Measurements from ENCODE around the gene ZNF248.

The ZNF248 gene

DNA sequence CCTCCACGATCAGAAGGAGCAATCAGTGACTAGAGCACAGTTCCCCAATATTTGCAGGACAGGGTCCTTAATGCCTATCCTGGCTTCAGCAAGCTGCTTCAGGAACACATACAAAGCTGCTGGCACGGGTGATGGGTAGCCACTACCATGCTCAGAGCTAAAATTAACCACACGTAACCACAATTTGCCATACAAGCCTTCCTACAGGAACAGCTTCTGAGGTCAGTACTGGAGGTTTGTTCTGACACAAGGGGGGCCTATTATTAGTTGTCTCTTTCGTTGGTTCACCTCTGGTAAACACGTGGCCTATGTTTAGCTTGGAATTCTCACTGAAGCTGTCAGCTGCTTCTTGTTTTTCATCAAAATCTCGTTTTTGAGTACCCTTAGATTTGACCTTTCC, 41.1 kb downstream of the ZNF248 start:
- no peak overlapping the region for H3K4me3 ChIP-seq (ENCODE audit: low read depth, low read length)
- H3K36me3 ChIP-seq (ENCODE audit: control insufficient read depth, insufficient read depth, low read length), result no peaks in the 10 kb centered on the region
- H3K9me3 ChIP-seq (ENCODE audit: control insufficient read depth, insufficient read depth, low read length), result peaks cover 18% of the 10 kb centered on the region

DNA sequence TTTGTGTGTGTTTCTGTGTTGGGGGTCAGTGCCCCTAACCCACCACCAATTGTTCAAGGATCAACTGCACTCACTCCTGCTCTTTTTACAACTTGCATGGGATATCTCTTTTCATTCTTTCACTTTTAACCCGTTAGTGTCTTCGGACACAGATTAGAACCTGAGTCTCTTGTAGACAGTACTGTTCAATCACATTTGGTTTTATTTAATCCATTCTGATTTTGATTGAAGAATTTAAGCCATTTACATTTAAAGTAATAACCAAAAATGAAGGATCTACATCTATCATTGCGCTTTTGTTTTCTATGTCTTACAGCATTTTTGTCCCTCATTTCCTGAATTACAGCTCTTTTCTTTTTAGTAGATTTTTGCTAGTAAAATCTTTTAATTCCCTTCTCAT, 43.6 kb downstream of the ZNF248 start:
- no peaks in the 10 kb centered on the region for H3K27me3 ChIP-seq (ENCODE audit: control insufficient read depth, insufficient read depth, low read length)
- H3K36me3 ChIP-seq (ENCODE audit: control insufficient read depth, insufficient read depth, low read length), result no peaks in the 10 kb centered on the region
- no peak overlapping the region for H3K4me3 ChIP-seq (ENCODE audit: low read depth, low read length)
- no peak overlapping the region for H3K9ac ChIP-seq (ENCODE audit: low read depth, low read length)
- no peaks in the 10 kb centered on the region for H3K4me1 ChIP-seq (ENCODE audit: control insufficient read depth, insufficient read depth, low read length)
- peaks cover 17% of the 10 kb centered on the region for H3K9me3 ChIP-seq (ENCODE audit: control insufficient read depth, insufficient read depth, low read length)

More for the DNA sequence above, 41.1 kb downstream of the ZNF248 start:
- Histone ChIP-seq H3K9ac (ENCODE audit: low read depth, low read length) (no peak overlapping the region), H3K4me1 (ENCODE audit: control insufficient read depth, insufficient read depth, low read length) (no peaks in the 10 kb centered on the region), H3K27me3 (ENCODE audit: control insufficient read depth, insufficient read depth, low read length) (no peaks in the 10 kb centered on the region)

DNA sequence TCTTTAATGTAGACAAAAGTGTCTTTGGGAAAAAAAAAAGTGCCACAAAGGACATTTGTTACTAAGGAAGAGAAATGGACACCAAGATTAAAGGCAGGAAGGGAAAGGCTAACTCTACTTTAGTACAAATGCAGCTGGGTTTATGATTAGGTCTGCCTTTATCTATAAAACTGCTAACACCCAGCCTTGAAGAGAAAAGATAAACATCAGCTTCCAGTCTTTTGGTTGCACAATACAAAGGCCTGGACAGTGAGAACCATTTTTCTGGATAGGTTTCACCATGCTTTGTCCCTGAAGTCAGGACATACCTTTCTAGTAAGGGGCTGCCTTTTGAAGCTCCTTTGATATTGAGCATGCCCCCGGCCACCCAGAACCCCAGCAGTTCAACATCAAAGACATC, 45.1 kb downstream of the ZNF248 start:
- Histone ChIP-seq H3K9me3 (ENCODE audit: control insufficient read depth, insufficient read depth, low read length) (peaks cover 17% of the 10 kb centered on the region), H3K4me1 (ENCODE audit: control insufficient read depth, insufficient read depth, low read length) (no peaks in the 10 kb centered on the region), H3K4me3 (ENCODE audit: low read depth, low read length) (no peak overlapping the region), H3K27me3 (ENCODE audit: control insufficient read depth, insufficient read depth, low read length) (no peaks in the 10 kb centered on the region), H3K36me3 (ENCODE audit: control insufficient read depth, insufficient read depth, low read length) (no peaks in the 10 kb centered on the region), H3K9ac (ENCODE audit: low read depth, low read length) (no peak overlapping the region)

DNA sequence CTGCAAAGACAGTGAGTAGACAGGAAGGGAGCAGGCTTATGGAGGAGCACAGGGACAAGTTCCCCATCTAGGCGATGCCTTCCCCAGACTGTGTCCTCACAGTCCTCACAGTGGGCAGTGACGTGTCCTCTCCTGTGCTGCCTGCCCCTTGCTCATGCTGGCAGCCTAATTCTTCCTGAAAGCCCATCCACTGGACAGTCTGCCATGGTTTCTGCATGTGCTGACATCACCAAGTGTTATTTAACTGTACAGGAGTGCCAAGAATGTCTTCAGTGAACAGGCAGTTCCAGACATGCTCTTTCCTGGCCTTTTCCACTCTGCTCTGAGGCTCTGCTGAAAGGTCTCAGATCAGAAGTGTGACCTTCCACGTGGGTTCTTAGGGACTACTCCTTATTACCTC, 54.1 kb downstream of the ZNF248 start:
- Histone ChIP-seq H3K4me3 (ENCODE audit: low read depth, low read length) (no peak overlapping the region), H3K27me3 (ENCODE audit: control insufficient read depth, insufficient read depth, low read length) (no peaks in the 10 kb centered on the region), H3K9ac (ENCODE audit: low read depth, low read length) (no peak overlapping the region), H3K4me1 (ENCODE audit: control insufficient read depth, insufficient read depth, low read length) (no peaks in the 10 kb centered on the region), H3K9me3 (ENCODE audit: control insufficient read depth, insufficient read depth, low read length) (peaks cover 12% of the 10 kb centered on the region), H3K36me3 (ENCODE audit: control insufficient read depth, insufficient read depth, low read length) (no peaks in the 10 kb centered on the region)

DNA sequence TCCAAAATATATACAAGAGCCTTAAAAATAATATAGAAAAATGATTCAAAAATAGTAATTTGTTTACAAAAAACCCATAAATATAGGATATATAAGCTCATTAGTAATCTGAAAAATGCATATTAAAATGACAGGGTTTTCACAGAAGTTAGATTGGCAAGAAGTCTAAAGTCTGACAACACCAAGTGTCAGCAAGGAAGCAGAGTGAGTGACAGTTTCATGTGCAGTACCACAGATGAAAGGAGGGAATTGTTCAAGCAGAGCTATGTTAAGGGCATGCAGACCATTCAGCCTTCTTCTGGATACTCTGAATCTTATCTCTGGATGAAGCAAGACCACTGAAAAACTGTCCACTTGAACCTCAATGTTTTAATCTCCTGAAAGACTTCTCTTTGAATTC, 55.9 kb downstream of the ZNF248 start:
- H3K36me3 ChIP-seq (ENCODE audit: control insufficient read depth, insufficient read depth, low read length), result no peaks in the 10 kb centered on the region
- H3K9ac ChIP-seq (ENCODE audit: low read depth, low read length), result no peak overlapping the region
- H3K9me3 ChIP-seq (ENCODE audit: control insufficient read depth, insufficient read depth, low read length), result peaks cover 12% of the 10 kb centered on the region
- H3K4me1 ChIP-seq (ENCODE audit: control insufficient read depth, insufficient read depth, low read length), result no peaks in the 10 kb centered on the region
- H3K27me3 ChIP-seq (ENCODE audit: control insufficient read depth, insufficient read depth, low read length), result no peaks in the 10 kb centered on the region
- H3K4me3 ChIP-seq (ENCODE audit: low read depth, low read length), result no peak overlapping the region

DNA sequence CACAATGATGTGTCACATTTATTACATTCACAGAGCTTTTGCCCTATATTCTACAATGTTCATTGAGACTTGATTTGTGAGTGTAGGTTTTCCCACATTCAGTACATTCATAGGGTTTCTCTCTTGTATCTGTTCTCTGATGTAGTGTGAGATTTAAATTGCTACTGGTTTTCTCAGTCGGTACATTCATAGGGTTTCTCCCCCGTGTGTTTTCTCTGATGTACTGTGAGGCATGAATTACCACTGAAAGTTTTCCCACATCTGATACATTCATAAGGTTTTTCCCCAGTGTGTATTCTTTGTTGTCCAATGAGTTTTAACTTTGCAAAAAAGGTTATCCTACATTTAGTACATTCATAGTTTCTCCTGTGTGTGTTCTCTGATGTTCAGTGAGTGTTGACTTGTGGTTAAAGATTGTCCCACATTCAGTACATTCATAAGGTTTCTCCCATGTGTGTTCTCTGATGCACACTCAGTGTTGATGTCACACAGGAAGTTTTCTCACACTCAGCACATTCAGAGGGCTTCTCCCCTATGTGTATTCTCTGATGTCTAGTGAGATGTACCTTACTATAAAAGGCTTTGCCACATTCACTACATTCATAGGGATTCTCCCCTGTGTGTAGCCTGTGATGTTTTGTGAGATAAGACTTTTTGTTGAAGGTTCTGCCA, 63.0 kb downstream of the ZNF248 start:
- H3K36me3 ChIP-seq (ENCODE audit: control insufficient read depth, insufficient read depth, low read length), result no peaks in the 10 kb centered on the region
- no peak overlapping the region for H3K4me3 ChIP-seq (ENCODE audit: low read depth, low read length)
- H3K9ac ChIP-seq (ENCODE audit: low read depth, low read length), result no peak overlapping the region
- H3K4me1 ChIP-seq (ENCODE audit: control insufficient read depth, insufficient read depth, low read length), result no peaks in the 10 kb centered on the region
- H3K27me3 ChIP-seq (ENCODE audit: control insufficient read depth, insufficient read depth, low read length), result no peaks in the 10 kb centered on the region
- H3K9me3 ChIP-seq (ENCODE audit: control insufficient read depth, insufficient read depth, low read length), result peaks cover 5% of the 10 kb centered on the region

DNA sequence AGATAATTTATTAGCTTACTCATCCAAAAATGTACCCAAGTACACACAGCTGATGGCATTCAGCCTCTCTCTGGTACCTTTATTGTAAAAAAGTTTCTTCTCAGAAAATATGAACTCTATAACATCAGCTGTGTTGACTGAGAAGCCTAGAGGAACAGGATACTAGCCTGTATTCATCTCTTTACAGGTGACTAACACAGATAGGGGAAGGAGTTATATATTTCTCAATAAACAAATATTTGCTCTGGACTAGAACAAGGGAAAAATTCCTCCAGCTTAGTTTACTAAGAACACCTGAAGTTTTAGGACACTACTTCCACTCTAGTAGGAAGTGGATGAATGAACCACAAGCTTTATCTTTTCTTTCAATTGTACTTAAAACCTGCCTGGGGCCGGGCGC, 67.8 kb downstream of the ZNF248 start:
- Histone ChIP-seq H3K27me3 (ENCODE audit: control insufficient read depth, insufficient read depth, low read length) (no peaks in the 10 kb centered on the region), H3K4me1 (ENCODE audit: control insufficient read depth, insufficient read depth, low read length) (no peaks in the 10 kb centered on the region), H3K9me3 (ENCODE audit: control insufficient read depth, insufficient read depth, low read length) (peaks cover 12% of the 10 kb centered on the region), H3K9ac (ENCODE audit: low read depth, low read length) (no peak overlapping the region), H3K36me3 (ENCODE audit: control insufficient read depth, insufficient read depth, low read length) (no peaks in the 10 kb centered on the region), H3K4me3 (ENCODE audit: low read depth, low read length) (no peak overlapping the region)

DNA sequence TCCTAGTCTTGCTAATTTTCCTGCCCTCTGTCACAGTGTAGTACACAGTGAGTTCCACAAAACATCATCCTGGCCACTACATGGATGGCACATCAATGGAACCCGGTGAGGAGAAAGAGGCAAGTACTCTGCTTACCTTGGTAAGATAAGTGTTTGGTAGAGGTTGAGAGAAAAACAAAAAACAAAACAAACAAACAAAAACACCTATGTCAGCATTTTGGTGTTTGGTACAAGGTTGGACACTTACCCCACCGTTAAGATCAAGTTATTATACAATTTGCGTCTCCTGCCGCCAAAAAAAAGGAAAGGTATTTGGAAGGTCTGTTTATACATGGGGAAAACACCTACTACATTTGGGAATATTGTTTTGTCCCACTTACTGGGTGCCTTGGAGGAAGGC, 72.7 kb downstream of the ZNF248 start:
- Histone ChIP-seq H3K9me3 (ENCODE audit: control insufficient read depth, insufficient read depth, low read length) (peaks cover 23% of the 10 kb centered on the region), H3K36me3 (ENCODE audit: control insufficient read depth, insufficient read depth, low read length) (no peaks in the 10 kb centered on the region)

DNA sequence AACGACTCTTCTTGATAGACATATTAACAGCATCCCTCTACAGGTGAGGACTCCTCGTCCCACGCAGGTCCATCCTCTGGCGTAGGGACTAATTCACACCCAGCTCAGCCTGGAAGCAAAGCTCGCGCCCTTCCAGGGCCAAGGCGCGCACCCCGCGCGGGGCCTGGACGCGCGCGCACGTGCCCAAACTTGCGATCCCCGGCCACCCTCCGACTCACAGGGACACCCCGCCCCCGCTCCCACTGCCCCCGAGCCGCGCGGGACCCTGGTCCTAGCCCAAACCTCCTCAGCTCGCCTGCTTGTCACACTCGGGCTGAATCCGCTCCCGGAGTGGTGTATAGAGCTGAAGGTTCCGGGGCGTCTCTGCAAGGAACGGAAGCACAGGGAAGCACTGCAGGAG, 76.9 kb downstream of the ZNF248 start:
- Histone ChIP-seq H3K4me1 (ENCODE audit: control insufficient read depth, insufficient read depth, low read length) (no peaks in the 10 kb centered on the region), H3K4me3 (ENCODE audit: low read depth, low read length) (no peak overlapping the region), H3K9ac (ENCODE audit: low read depth, low read length) (no peak overlapping the region), H3K27me3 (ENCODE audit: control insufficient read depth, insufficient read depth, low read length) (no peaks in the 10 kb centered on the region), H3K9me3 (ENCODE audit: control insufficient read depth, insufficient read depth, low read length) (peaks cover 31% of the 10 kb centered on the region), H3K36me3 (ENCODE audit: control insufficient read depth, insufficient read depth, low read length) (no peaks in the 10 kb centered on the region)

More for the DNA sequence above, 72.7 kb downstream of the ZNF248 start:
- no peaks in the 10 kb centered on the region for H3K27me3 ChIP-seq (ENCODE audit: control insufficient read depth, insufficient read depth, low read length)
- H3K4me1 ChIP-seq (ENCODE audit: control insufficient read depth, insufficient read depth, low read length), result no peaks in the 10 kb centered on the region
- H3K4me3 ChIP-seq (ENCODE audit: low read depth, low read length), result no peak overlapping the region
- no peak overlapping the region for H3K9ac ChIP-seq (ENCODE audit: low read depth, low read length)

DNA sequence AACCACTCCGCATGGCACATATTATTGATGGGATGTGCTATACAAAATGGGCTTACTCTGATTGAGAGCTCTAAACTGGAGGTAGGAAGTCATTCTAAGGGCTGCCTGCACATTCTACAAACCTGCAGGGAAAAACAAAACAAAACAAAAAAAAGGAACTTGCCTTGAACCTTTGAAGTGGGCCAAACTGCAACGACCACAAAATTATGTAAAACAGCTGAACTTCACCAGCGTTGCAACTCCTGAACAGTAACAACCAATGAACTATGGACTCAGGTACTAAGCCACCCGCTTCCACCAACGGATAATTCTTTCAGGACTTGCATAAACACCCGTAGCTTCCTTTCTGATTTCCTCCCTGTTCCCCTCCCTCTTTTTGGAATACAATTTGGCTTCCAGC, 80.4 kb downstream of the ZNF248 start:
- Histone ChIP-seq H3K4me1 (ENCODE audit: control insufficient read depth, insufficient read depth, low read length) (no peaks in the 10 kb centered on the region), H3K36me3 (ENCODE audit: control insufficient read depth, insufficient read depth, low read length) (no peaks in the 10 kb centered on the region), H3K27me3 (ENCODE audit: control insufficient read depth, insufficient read depth, low read length) (no peaks in the 10 kb centered on the region), H3K9ac (ENCODE audit: low read depth, low read length) (no peak overlapping the region), H3K4me3 (ENCODE audit: low read depth, low read length) (no peak overlapping the region), H3K9me3 (ENCODE audit: control insufficient read depth, insufficient read depth, low read length) (peaks cover 26% of the 10 kb centered on the region)

DNA sequence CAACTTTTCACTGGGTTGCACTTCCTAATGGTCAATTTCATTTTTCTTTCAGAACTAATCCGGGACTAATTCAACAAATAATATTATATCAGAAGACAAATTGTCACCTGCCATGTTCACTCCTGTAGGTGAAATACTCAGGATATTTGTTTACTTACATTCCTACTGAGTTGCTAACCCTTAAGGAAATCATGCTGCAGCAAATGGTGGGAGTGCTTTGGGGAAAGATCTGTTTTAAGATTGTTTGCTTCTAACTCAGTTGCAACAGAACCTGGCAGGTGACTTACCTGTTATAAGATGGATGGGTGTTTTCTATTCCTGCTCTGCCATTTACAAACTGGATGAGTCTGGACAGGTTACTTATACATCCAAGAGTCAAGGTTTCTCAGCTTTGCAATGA, 81.8 kb downstream of the ZNF248 start:
- no peaks in the 10 kb centered on the region for H3K36me3 ChIP-seq (ENCODE audit: control insufficient read depth, insufficient read depth, low read length)
- H3K4me1 ChIP-seq (ENCODE audit: control insufficient read depth, insufficient read depth, low read length), result no peaks in the 10 kb centered on the region
- H3K9me3 ChIP-seq (ENCODE audit: control insufficient read depth, insufficient read depth, low read length), result peaks cover 18% of the 10 kb centered on the region
- no peaks in the 10 kb centered on the region for H3K27me3 ChIP-seq (ENCODE audit: control insufficient read depth, insufficient read depth, low read length)
- no peak overlapping the region for H3K9ac ChIP-seq (ENCODE audit: low read depth, low read length)
- no peak overlapping the region for H3K4me3 ChIP-seq (ENCODE audit: low read depth, low read length)

DNA sequence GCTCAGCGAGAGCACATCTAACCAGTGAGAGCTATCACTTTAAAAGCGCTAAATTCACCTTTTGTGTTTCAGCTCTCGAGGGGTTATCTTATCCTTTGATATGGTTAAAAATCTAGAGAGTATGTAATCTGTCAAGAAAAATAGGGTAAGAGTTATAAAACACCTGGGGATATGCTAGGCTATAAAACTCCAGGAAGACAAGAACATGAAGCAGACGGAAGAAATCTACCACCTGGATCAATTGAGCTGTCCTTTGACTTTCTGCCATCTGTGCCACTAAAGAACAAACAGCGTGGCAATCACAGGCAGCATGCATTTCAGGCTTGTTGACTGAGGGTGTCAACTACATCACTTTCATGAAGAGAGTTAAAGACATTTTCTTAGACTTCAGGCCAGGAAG, 83.1 kb downstream of the ZNF248 start:
- Histone ChIP-seq H3K4me1 (ENCODE audit: control insufficient read depth, insufficient read depth, low read length) (no peaks in the 10 kb centered on the region), H3K4me3 (ENCODE audit: low read depth, low read length) (no peak overlapping the region), H3K9me3 (ENCODE audit: control insufficient read depth, insufficient read depth, low read length) (peaks cover 18% of the 10 kb centered on the region), H3K36me3 (ENCODE audit: control insufficient read depth, insufficient read depth, low read length) (no peaks in the 10 kb centered on the region), H3K9ac (ENCODE audit: low read depth, low read length) (no peak overlapping the region), H3K27me3 (ENCODE audit: control insufficient read depth, insufficient read depth, low read length) (no peaks in the 10 kb centered on the region)

Measured in iPS-15b (cell line).